Measurements from ENCODE around the gene DNM3.

DNA sequence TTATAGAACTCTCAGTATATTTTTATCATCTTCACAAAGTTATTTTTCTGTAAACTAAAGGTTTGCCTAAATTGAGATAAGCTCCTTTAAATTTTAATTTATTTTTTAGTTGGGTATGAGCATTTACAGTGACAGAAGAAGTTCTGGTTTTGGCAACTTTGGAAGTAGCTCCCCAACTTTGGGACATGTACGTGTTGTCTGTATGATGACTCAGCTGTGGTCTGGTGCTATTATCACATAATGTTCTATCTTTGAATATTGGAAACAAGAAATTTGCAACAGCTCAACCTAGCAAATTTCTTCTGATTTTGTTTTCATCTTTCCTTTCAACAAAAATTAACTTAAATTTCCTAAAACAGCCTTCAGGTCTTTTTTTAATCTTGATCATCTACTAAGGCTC is 532.6 kb downstream of the DNM3 start:
- TF ChIP-seq NFYB (IDR thresholded peaks at IDR 0.05; ENCODE audit: extremely low read depth, insufficient read length) = no peak
- TF ChIP-seq JUND (IDR thresholded peaks at IDR 0.05; ENCODE audit: borderline replicate concordance, low read depth, low read length) = no peak
- no peak for TF ChIP-seq JUND (tag; IDR thresholded peaks at IDR 0.05; ENCODE audit: borderline replicate concordance, low read depth, low read length)
- TF ChIP-seq ZHX1 (conservative IDR thresholded peaks at IDR 0.05; ENCODE audit: low read length) = no peak
- no peak for TF ChIP-seq BCLAF1 (IDR thresholded peaks at IDR 0.05; ENCODE audit: borderline replicate concordance in 1 of 2, control insufficient read depth in 1 of 2, low read depth in 2 of 2, low read length in 1 of 2)
- TF ChIP-seq JUN (IDR thresholded peaks at IDR 0.05; ENCODE audit: borderline replicate concordance, low read depth, low read length) = no peak
- no peak for TF ChIP-seq JUN (CRISPR knock-in tag; IDR thresholded peaks at IDR 0.05; ENCODE audit: borderline replicate concordance)
- no peak for TF ChIP-seq ATF7 (IDR thresholded peaks at IDR 0.05)
- no peak for TF ChIP-seq ZNF175 (CRISPR knock-in tag; IDR thresholded peaks at IDR 0.05; ENCODE audit: low read depth)
- TF ChIP-seq GABPB2 (CRISPR knock-in tag; conservative IDR thresholded peaks at IDR 0.05) = no peak
- TF ChIP-seq ZNF318 (IDR thresholded peaks at IDR 0.05; ENCODE audit: borderline replicate concordance in 1 of 2, low read depth in 1 of 2) = no peak
- TF ChIP-seq, protein P1, sequence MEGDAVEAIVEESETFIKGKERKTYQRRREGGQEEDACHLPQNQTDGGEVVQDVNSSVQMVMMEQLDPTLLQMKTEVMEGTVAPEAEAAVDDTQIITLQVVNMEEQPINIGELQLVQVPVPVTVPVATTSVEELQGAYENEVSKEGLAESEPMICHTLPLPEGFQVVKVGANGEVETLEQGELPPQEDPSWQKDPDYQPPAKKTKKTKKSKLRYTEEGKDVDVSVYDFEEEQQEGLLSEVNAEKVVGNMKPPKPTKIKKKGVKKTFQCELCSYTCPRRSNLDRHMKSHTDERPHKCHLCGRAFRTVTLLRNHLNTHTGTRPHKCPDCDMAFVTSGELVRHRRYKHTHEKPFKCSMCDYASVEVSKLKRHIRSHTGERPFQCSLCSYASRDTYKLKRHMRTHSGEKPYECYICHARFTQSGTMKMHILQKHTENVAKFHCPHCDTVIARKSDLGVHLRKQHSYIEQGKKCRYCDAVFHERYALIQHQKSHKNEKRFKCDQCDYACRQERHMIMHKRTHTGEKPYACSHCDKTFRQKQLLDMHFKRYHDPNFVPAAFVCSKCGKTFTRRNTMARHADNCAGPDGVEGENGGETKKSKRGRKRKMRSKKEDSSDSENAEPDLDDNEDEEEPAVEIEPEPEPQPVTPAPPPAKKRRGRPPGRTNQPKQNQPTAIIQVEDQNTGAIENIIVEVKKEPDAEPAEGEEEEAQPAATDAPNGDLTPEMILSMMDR (IDR thresholded peaks at IDR 0.05 in 2 of 3, conservative IDR thresholded peaks at IDR 0.05 in 1 of 3; ENCODE audit: insufficient read depth in 2 of 3, low read depth in 1 of 3, low read length in 3 of 3) = no peak
